ENCODE results near the gene LYRM4. TPM values are rescaled to one million over a fixed set of nuclear protein-coding genes. Genes with fewer than 3 reads are reported as not detected.

Gene LYRM4
- total and polyA plus RNA-seq, 9 of the 15 experiments (the other 6 are each of a cell fraction or from before 2014, with no cell fraction given): 24.2 to 69.4 (median 41.8) TPM

- TF ChIP-seq, protein P1, sequence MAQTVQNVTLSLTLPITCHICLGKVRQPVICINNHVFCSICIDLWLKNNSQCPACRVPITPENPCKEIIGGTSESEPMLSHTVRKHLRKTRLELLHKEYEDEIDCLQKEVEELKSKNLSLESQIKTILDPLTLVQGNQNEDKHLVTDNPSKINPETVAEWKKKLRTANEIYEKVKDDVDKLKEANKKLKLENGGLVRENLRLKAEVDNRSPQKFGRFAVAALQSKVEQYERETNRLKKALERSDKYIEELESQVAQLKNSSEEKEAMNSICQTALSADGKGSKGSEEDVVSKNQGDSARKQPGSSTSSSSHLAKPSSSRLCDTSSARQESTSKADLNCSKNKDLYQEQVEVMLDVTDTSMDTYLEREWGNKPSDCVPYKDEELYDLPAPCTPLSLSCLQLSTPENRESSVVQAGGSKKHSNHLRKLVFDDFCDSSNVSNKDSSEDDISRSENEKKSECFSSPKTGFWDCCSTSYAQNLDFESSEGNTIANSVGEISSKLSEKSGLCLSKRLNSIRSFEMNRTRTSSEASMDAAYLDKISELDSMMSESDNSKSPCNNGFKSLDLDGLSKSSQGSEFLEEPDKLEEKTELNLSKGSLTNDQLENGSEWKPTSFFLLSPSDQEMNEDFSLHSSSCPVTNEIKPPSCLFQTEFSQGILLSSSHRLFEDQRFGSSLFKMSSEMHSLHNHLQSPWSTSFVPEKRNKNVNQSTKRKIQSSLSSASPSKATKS (CRISPR knock-in tag; IDR thresholded peaks at IDR 0.05): no peak
- no peak for TF ChIP-seq EWSR1 (IDR thresholded peaks at IDR 0.05; ENCODE audit: borderline replicate concordance, low read depth, partially characterized antibody)
Measured at GRCh38 chr6:5202941-5203340, 57.8 kb downstream of the LYRM4 start (continued).

DNA sequence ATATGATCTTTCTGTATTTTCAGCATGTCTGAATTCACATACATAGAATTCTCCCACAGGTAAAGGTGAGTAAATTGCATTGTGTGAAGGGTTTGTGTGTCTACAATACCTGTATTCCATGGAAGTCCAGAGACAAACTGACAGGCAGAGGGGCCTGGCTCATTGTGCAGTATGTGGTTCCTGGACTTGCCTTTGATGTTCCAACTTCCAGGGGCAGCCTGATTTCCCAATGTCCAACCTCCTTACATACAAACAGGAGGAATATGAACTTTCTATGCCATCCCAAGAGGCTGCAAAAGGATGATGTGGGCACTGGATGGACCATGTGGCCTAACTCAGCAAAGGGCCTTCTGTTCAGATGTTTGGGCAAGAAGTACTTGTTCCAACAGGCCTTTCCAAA lies 58.5 kb downstream of the LYRM4 start:
- 0 out of 3 replicates have a peak, but pooled peaks cover 6% of the 10 kb centered on the region for H3K79me2 ChIP-seq (ENCODE audit: control insufficient read depth, insufficient read depth, low read length)
- H3K9me1 ChIP-seq (ENCODE audit: control insufficient read depth, insufficient read depth, low read length): no peaks in the 10 kb centered on the region
- in situ Hi-C loops (cut with MboI) (no loop called here), intact Hi-C loops (cut with micrococcal nuclease) (no loop called here)
- H3K4me2 ChIP-seq (ENCODE audit: insufficient read depth, low read length): no peak overlapping the region
- ATAC-seq: no peak
- no peak overlapping the region for H3K9ac ChIP-seq (ENCODE audit: insufficient read depth in 1 of 2, low read depth in 2 of 2, low read length in 2 of 2)
- peaks cover 12% of the 10 kb centered on the region for H3K36me3 ChIP-seq (ENCODE audit: control insufficient read depth, insufficient read depth, low read length)
- H4K20me1 ChIP-seq (replicated peaks; ENCODE audit: control insufficient read depth, insufficient read depth, low read length): peaks cover 6% of the 10 kb centered on the region; the same call in 1 of the 2 replicates
- H3K4me3 ChIP-seq: no peak overlapping the region
- DNase-seq (ENCODE audit: extremely low read depth in 1 of 4, low spot score in 3 of 4): no peak
- FAIRE-seq: no peak
- ChIA-PET CTCF (ENCODE audit: low intra/inter-chr PET ratio) (no interaction called here), POLR2A (no interaction called here)
- no peaks in the 10 kb centered on the region for H3K9me3 ChIP-seq (replicated peaks; ENCODE audit: control insufficient read depth, insufficient read depth, low read depth, low read length)
- H3K27me3 ChIP-seq (ENCODE audit: control insufficient read depth in 2 of 2, insufficient read depth in 2 of 2, low read length in 2 of 2): no peaks in the 10 kb centered on the region
- no peak overlapping the region for H3K27ac ChIP-seq (ENCODE audit: extremely low read depth, low read depth, low read length)
- BruUV-seq (replicated peaks): no TSS peak
- H3K4me1 ChIP-seq (replicated peaks in 1 of 2; ENCODE audit: control insufficient read depth in 2 of 2, insufficient read depth in 2 of 2, low read length in 2 of 2): peaks cover 3 to 9% of the 10 kb centered on the region in 2 experiments; a peak in 4 of 5 replicates
- no peak overlapping the region for H2AFZ ChIP-seq (ENCODE audit: low read depth, low read length)
- TF ChIP-seq E2F1 (CRISPR knock-in tag; IDR thresholded peaks at IDR 0.05) (no peak), SIN3A (IDR thresholded peaks at IDR 0.05; ENCODE audit: borderline replicate concordance in 2 of 2, control insufficient read depth in 1 of 2, low read depth in 2 of 2, low read length in 2 of 2) (no peak), RUNX1 (IDR thresholded peaks at IDR 0.05; ENCODE audit: low read depth) (no peak), CHD1 (IDR thresholded peaks at IDR 0.05; ENCODE audit: low read length) (no peak), PRMT5 (CRISPR knock-in tag; IDR thresholded peaks at IDR 0.05) (no peak), AFF1 (IDR thresholded peaks at IDR 0.05; ENCODE audit: low read depth in 1 of 2, partially characterized antibody in 2 of 2) (no peak), ZNF780A (CRISPR knock-in tag; IDR thresholded peaks at IDR 0.05) (no peak), KHSRP (IDR thresholded peaks at IDR 0.05) (no peak), POLR2H (tag; IDR thresholded peaks at IDR 0.05; ENCODE audit: low read depth) (no peak), ZNF23 (CRISPR knock-in tag; IDR thresholded peaks at IDR 0.05) (no peak)
- TF ChIP-seq, protein P2, sequence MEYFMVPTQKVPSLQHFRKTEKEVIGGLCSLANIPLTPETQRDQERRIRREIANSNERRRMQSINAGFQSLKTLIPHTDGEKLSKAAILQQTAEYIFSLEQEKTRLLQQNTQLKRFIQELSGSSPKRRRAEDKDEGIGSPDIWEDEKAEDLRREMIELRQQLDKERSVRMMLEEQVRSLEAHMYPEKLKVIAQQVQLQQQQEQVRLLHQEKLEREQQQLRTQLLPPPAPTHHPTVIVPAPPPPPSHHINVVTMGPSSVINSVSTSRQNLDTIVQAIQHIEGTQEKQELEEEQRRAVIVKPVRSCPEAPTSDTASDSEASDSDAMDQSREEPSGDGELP (CRISPR knock-in tag; IDR thresholded peaks at IDR 0.05; ENCODE audit: borderline replicate concordance): no peak

All from K562 (cell line).